NCI-H2196 treated with DMSO at 0.1 percent for 48 hours (cell line): ENCODE measurements around the gene LDHD.

Source experiments
- DNase-seq: peaks from one replicate; lab custom pipeline; 2025; ENCODE audit not compliant: unreplicated experiment; lab: John Stamatoyannopoulos, UW

The LDHD gene

GRCh38 chr16:75114946-75115825 lies 1.4 kb downstream of the LDHD start:
- no peak for DNase-seq

- no peak for DNase-seq
Observed at GRCh38 chr16:75114179-75114945, 2.2 kb downstream of the LDHD start.

- DNase-seq = no peak
Observed at GRCh38 chr16:75113541-75114121, 2.9 kb downstream of the LDHD start.

- DNase-seq = no peak
Observed at GRCh38 chr16:75112734-75113491, 3.7 kb downstream of the LDHD start.

- no peak for DNase-seq
Observed at GRCh38 chr16:75111961-75112733, 4.4 kb downstream of the LDHD start.

GRCh38 chr16:75111514-75111940 lies 5.1 kb downstream of the LDHD start:
- DNase-seq = no peak

GRCh38 chr16:75110637-75111513 lies 5.7 kb downstream of the LDHD start:
- DNase-seq = peak; percentile 31

GRCh38 chr16:75109732-75110243 lies 6.8 kb downstream of the LDHD start:
- DNase-seq = peak; percentile 32

GRCh38 chr16:75108792-75109731 lies 7.5 kb downstream of the LDHD start:
- DNase-seq = peak; percentile 47

- no peak for DNase-seq
Observed at GRCh38 chr16:75107505-75107904, 9.1 kb downstream of the LDHD start.

GRCh38 chr16:75106351-75107274 lies 10.0 kb downstream of the LDHD start:
- DNase-seq = no peak

GRCh38 chr16:75105306-75106061 lies 11.1 kb downstream of the LDHD start:
- DNase-seq = no peak

GRCh38 chr16:75104836-75105235 lies 11.7 kb downstream of the LDHD start:
- DNase-seq = no peak

- no peak for DNase-seq
Observed at GRCh38 chr16:75103994-75104393, 12.6 kb downstream of the LDHD start.

GRCh38 chr16:75102595-75102994 lies 14.0 kb downstream of the LDHD start:
- no peak for DNase-seq

- DNase-seq = no peak
Observed at GRCh38 chr16:75101635-75102034, 14.9 kb downstream of the LDHD start.
